Neural cell (in vitro differentiated cells): ENCODE results near the gene WWTR1. TPM values are rescaled to one million over a fixed set of nuclear protein-coding genes. Genes with fewer than 3 reads are reported as not detected.

Experiments used
- H2AFZ ChIP-seq: fragments of 200-600, 300-800 bp; sonication (generic), shearing (Covaris generic); 2 replicates; pipeline ENCODE4 v1.6.0; 2014; ENCODE audit warnings: low read depth, mild to moderate bottlenecking, antibody characterized with exemption, low read length, moderate library complexity
- H3F3A ChIP-seq: fragments of 200-600 bp; shearing (Covaris generic); 2 replicates; pipeline ENCODE4 v1.6.1; 2016; ENCODE audit warnings: mild to moderate bottlenecking, moderate library complexity, mixed read lengths, antibody characterized with exemption, low read length; ENCODE audit not compliant: insufficient read depth, poor library complexity, severe bottlenecking
- H3K27ac ChIP-seq: fragments of 200-600, 300-800 bp; sonication (generic), shearing (Covaris generic); 2 replicates; pipeline ENCODE4 v1.5.1; 2014; ENCODE audit warnings: mild to moderate bottlenecking, low read length, moderate library complexity
- H3K27me3 ChIP-seq: fragments of 300-800, 200-600 bp; sonication (generic), shearing (Covaris generic); 2 replicates; pipeline ENCODE4 v1.6.0; 2014; ENCODE audit warnings: mild to moderate bottlenecking, low read depth, low read length, moderate library complexity; ENCODE audit not compliant: insufficient read depth
- H3K36me3 ChIP-seq: fragments of 300-800, 200-600 bp; sonication (generic), shearing (Covaris generic); 2 replicates; pipeline ENCODE4 v1.5.1; 2014; ENCODE audit warnings: mild to moderate bottlenecking, antibody characterized with exemption, low read length, moderate library complexity; ENCODE audit not compliant: insufficient read depth
- H3K4me2 ChIP-seq: fragments of 300-800, 200-600 bp; sonication (generic), shearing (Covaris generic); 2 replicates; pipeline ENCODE4 v1.6.0; 2014; ENCODE audit warnings: mild to moderate bottlenecking, low read length
- H3K4me3 ChIP-seq: fragments of 300-800, 200-600 bp; sonication (generic), shearing (Covaris generic); 2 replicates; pipeline ENCODE4 v1.5.1; 2014; ENCODE audit warnings: mild to moderate bottlenecking, low read length, moderate library complexity
- H3K79me2 ChIP-seq: fragments of 200-600 bp; shearing (Covaris generic); replicated peaks from 2 replicates; pipeline ENCODE4 v1.6.0; 2014; ENCODE audit warnings: mild to moderate bottlenecking, low read length, moderate library complexity; ENCODE audit not compliant: insufficient read depth
- H3K9ac ChIP-seq: fragments of 300-800, 200-600 bp; sonication (generic), shearing (Covaris generic); 2 replicates; pipeline ENCODE4 v1.6.1; 2016; ENCODE audit warnings: mild to moderate bottlenecking, low read length, mixed read lengths
- H3K9me2 ChIP-seq: fragments of 200-600 bp; shearing (Covaris generic); 2 replicates; pipeline ENCODE4 v1.6.1; 2016; ENCODE audit warnings: mild to moderate bottlenecking, low read length, mixed read lengths; ENCODE audit not compliant: insufficient read depth
- H3K9me3 ChIP-seq: fragments of 200-600, 300-800 bp; sonication (generic), shearing (Covaris generic); 2 replicates; pipeline ENCODE4 v1.6.1; 2016; ENCODE audit warnings: mild to moderate bottlenecking, mixed run types, low read length, moderate library complexity, mixed read lengths
- H4K20me1 ChIP-seq: fragments of 200-600 bp; shearing (Covaris generic); 2 replicates; pipeline ENCODE4 v1.6.1; 2016; ENCODE audit warnings: mild to moderate bottlenecking, mixed run types; ENCODE audit not compliant: insufficient read depth
- EP300 ChIP-seq: fragments of 450-650 bp; conservative IDR thresholded peaks from 2 replicates; pipeline ENCODE4 v1.6.1; 2014; ENCODE audit warnings: antibody characterized with exemption, mild to moderate bottlenecking, moderate library complexity; ENCODE audit not compliant: poor library complexity, severe bottlenecking
- EZH2 ChIP-seq: fragments of 200-600, 300-800 bp; shearing (Covaris generic), sonication (generic); IDR thresholded peaks from 2 replicates; pipeline ENCODE4 v1.6.1; 2014; ENCODE audit warnings: antibody characterized with exemption, low read length, borderline replicate concordance, mild to moderate bottlenecking; ENCODE audit not compliant: insufficient read depth, poor library complexity, severe bottlenecking
- MXI1 ChIP-seq: fragments of 450-650 bp; conservative IDR thresholded peaks from 2 replicates; pipeline ENCODE4 v1.6.1; 2014; ENCODE audit warnings: antibody characterized with exemption, mild to moderate bottlenecking; ENCODE audit not compliant: poor library complexity, severe bottlenecking
- POLR2AphosphoS5 ChIP-seq: IDR thresholded peaks from 2 replicates; pipeline ENCODE4 v1.6.1; 2012
- RAD21 ChIP-seq: fragments of 450-650 bp; conservative IDR thresholded peaks from 2 replicates; pipeline ENCODE4 v1.6.1; 2014; ENCODE audit warnings: antibody characterized with exemption, mild to moderate bottlenecking, moderate library complexity
- SMC3 ChIP-seq: fragments of 450-650 bp; conservative IDR thresholded peaks from 2 replicates; pipeline ENCODE4 v1.6.1; 2014; ENCODE audit warnings: antibody characterized with exemption, mild to moderate bottlenecking, moderate library complexity; ENCODE audit not compliant: poor library complexity
- TAF1 ChIP-seq: IDR thresholded peaks from 2 replicates; pipeline ENCODE4 v1.6.1; 2012; ENCODE audit warnings: low read depth
- polyA plus RNA-seq: library from polyadenylated mRNA; depleted of rRNA; stranded (reverse); fragments of >200 nt; gene quantifications from 2 replicates; pipeline ENCODE4 v1.2.3, GENCODE V29; 2014
- TF ChIP-seq, protein P1 (sequence below): fragments of 450-650 bp; IDR thresholded peaks from 2 replicates; pipeline ENCODE4 v1.5.1; 2014; ENCODE audit warnings: antibody characterized with exemption, mild to moderate bottlenecking, moderate library complexity; ENCODE audit not compliant: poor library complexity, severe bottlenecking
- TF ChIP-seq, protein P2 (sequence below): IDR thresholded peaks from 2 replicates; pipeline ENCODE4 v1.6.1; 2012; ENCODE audit warnings: borderline replicate concordance

Gene WWTR1
- polyA plus RNA-seq, 1 donor from 2014 or later = 0.97 TPM

DNA sequence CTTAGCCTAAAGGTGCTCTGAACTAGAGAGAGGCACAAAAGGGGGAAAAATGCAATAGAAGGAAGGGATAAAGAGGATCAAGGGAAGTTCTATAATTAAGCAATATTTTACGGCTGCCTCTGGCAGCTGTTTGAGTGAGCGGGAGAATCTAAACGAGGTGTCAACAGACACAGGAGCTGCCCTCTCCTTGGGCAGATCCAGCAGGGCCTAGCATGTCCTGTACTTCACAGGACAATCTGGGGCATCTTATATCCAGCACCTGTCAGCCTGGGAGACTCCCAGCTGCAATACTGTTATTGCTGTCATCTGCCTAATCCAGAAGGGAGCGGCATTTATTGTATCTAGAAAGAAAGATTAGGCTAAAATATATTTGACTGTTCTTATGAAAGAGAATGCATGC lies 68.9 kb downstream of the WWTR1 start:
- H3K9ac ChIP-seq = no peak overlapping the region
- no peak overlapping the region for H2AFZ ChIP-seq
- no peaks in the 10 kb centered on the region for H3K9me3 ChIP-seq
- H3K27me3 ChIP-seq = no peaks in the 10 kb centered on the region
- H3K9me2 ChIP-seq = no peaks in the 10 kb centered on the region
- no peak for TF ChIP-seq POLR2AphosphoS5
- TF ChIP-seq, protein P1, sequence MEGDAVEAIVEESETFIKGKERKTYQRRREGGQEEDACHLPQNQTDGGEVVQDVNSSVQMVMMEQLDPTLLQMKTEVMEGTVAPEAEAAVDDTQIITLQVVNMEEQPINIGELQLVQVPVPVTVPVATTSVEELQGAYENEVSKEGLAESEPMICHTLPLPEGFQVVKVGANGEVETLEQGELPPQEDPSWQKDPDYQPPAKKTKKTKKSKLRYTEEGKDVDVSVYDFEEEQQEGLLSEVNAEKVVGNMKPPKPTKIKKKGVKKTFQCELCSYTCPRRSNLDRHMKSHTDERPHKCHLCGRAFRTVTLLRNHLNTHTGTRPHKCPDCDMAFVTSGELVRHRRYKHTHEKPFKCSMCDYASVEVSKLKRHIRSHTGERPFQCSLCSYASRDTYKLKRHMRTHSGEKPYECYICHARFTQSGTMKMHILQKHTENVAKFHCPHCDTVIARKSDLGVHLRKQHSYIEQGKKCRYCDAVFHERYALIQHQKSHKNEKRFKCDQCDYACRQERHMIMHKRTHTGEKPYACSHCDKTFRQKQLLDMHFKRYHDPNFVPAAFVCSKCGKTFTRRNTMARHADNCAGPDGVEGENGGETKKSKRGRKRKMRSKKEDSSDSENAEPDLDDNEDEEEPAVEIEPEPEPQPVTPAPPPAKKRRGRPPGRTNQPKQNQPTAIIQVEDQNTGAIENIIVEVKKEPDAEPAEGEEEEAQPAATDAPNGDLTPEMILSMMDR = no peak
- no peak for TF ChIP-seq EP300
- TF ChIP-seq, protein P2, sequence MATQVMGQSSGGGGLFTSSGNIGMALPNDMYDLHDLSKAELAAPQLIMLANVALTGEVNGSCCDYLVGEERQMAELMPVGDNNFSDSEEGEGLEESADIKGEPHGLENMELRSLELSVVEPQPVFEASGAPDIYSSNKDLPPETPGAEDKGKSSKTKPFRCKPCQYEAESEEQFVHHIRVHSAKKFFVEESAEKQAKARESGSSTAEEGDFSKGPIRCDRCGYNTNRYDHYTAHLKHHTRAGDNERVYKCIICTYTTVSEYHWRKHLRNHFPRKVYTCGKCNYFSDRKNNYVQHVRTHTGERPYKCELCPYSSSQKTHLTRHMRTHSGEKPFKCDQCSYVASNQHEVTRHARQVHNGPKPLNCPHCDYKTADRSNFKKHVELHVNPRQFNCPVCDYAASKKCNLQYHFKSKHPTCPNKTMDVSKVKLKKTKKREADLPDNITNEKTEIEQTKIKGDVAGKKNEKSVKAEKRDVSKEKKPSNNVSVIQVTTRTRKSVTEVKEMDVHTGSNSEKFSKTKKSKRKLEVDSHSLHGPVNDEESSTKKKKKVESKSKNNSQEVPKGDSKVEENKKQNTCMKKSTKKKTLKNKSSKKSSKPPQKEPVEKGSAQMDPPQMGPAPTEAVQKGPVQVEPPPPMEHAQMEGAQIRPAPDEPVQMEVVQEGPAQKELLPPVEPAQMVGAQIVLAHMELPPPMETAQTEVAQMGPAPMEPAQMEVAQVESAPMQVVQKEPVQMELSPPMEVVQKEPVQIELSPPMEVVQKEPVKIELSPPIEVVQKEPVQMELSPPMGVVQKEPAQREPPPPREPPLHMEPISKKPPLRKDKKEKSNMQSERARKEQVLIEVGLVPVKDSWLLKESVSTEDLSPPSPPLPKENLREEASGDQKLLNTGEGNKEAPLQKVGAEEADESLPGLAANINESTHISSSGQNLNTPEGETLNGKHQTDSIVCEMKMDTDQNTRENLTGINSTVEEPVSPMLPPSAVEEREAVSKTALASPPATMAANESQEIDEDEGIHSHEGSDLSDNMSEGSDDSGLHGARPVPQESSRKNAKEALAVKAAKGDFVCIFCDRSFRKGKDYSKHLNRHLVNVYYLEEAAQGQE = no peak
- TF ChIP-seq EZH2 = no peak
- TF ChIP-seq MXI1 = no peak
- TF ChIP-seq RAD21 = no peak
- TF ChIP-seq SMC3 = no peak
- no peak for TF ChIP-seq TAF1
- no peak overlapping the region for H3K4me3 ChIP-seq
- no peak overlapping the region for H3K27ac ChIP-seq
- no peak overlapping the region for H3K4me2 ChIP-seq
- H3K36me3 ChIP-seq = no peaks in the 10 kb centered on the region
- H4K20me1 ChIP-seq = no peaks in the 10 kb centered on the region
- H3K79me2 ChIP-seq = no peaks in the 10 kb centered on the region
- H3F3A ChIP-seq = no peaks in the 10 kb centered on the region

DNA sequence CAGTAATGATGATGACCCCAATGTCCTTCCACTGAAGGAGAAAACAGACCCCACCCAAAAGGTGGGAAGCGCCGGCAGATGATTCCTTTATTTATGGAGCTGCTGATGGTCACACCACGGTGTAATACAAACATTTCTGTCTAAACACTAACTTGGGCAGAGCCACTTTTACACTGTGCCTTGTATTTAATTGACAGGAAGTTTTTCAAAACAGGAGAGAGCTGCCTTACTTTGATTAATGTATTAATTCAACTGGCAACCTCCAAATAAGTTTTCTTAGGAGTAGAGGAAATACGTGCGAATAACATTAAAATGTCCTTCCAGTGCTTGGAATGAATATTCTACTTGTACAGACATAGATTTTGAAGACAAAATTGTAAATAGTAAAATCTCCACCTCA lies 70.4 kb downstream of the WWTR1 start:
- H3K4me2 ChIP-seq = no peak overlapping the region
- TF ChIP-seq MXI1 (no peak), SMC3 (no peak), RAD21 (no peak), POLR2AphosphoS5 (no peak), EZH2 (no peak), TAF1 (no peak), EP300 (no peak)
- TF ChIP-seq, protein P2 = no peak
- TF ChIP-seq, protein P1 = no peak
- H3K4me3 ChIP-seq = no peak overlapping the region
- H3K27ac ChIP-seq = no peak overlapping the region
- no peaks in the 10 kb centered on the region for H3K27me3 ChIP-seq
- no peaks in the 10 kb centered on the region for H4K20me1 ChIP-seq
- H3K79me2 ChIP-seq = no peaks in the 10 kb centered on the region
- H3F3A ChIP-seq = no peaks in the 10 kb centered on the region
- no peak overlapping the region for H3K9ac ChIP-seq
- H3K36me3 ChIP-seq = no peaks in the 10 kb centered on the region
- no peaks in the 10 kb centered on the region for H3K9me3 ChIP-seq
- H3K9me2 ChIP-seq = no peaks in the 10 kb centered on the region
- H2AFZ ChIP-seq = no peak overlapping the region
